ENCODE measurements around the gene EIF3D.

EIF3D gene

DNA sequence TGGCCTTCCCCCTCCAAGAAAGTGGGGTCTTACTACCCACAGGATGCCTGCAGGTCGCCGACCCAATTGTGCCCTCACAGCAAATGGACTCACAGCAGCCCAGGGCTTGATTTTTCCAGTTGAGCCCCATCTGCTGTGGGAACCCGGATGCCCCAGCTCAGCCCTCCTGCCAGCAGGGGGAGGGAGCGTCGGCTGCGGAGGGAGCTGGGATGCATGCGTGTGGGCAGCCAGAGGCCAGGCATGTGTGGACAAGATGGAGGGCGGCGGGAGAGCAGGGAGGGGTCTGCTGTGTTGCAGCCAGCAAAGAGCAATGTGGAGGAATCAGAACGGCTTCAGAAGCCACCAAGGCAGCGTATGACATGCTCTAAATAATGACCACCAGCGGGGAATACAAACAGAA lies 41.0 kb upstream of the EIF3D start:
- TF ChIP-seq, protein P1, sequence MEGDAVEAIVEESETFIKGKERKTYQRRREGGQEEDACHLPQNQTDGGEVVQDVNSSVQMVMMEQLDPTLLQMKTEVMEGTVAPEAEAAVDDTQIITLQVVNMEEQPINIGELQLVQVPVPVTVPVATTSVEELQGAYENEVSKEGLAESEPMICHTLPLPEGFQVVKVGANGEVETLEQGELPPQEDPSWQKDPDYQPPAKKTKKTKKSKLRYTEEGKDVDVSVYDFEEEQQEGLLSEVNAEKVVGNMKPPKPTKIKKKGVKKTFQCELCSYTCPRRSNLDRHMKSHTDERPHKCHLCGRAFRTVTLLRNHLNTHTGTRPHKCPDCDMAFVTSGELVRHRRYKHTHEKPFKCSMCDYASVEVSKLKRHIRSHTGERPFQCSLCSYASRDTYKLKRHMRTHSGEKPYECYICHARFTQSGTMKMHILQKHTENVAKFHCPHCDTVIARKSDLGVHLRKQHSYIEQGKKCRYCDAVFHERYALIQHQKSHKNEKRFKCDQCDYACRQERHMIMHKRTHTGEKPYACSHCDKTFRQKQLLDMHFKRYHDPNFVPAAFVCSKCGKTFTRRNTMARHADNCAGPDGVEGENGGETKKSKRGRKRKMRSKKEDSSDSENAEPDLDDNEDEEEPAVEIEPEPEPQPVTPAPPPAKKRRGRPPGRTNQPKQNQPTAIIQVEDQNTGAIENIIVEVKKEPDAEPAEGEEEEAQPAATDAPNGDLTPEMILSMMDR (IDR thresholded peaks at IDR 0.05; ENCODE audit: low read depth, low read length): peak; percentile 55
- no peak overlapping the region for H3K4me3 ChIP-seq (replicated peaks in 1 of 2; ENCODE audit: low read depth in 2 of 2, low read length in 2 of 2)
- DNase-seq (ENCODE audit: low read depth in 2 of 2): peak; percentile 29 to 31

DNA sequence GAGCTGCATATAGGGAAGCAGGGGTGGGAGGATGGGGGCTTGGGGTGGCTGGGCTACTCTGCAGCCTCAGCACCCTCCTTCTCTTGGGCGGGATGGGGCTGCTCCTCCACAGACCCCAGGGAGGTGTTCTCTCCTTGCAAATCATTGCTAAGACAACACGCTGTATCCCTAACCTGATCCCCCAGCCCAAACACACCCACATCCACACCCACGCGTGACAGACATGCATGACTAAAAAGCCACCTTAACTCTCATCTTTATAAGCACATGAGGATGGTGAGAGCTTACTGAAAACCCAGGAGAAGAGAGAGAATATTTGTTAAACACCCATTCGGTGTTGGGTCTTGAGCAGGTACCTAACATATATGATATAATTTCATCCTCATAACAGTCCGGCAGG lies 39.9 kb upstream of the EIF3D start:
- DNase-seq (ENCODE audit: low read depth in 2 of 2): no peak
- H3K4me3 ChIP-seq (replicated peaks in 1 of 2; ENCODE audit: low read depth in 2 of 2, low read length in 2 of 2): no peak overlapping the region
- TF ChIP-seq, protein P1 (IDR thresholded peaks at IDR 0.05; ENCODE audit: low read depth, low read length): no peak

DNA sequence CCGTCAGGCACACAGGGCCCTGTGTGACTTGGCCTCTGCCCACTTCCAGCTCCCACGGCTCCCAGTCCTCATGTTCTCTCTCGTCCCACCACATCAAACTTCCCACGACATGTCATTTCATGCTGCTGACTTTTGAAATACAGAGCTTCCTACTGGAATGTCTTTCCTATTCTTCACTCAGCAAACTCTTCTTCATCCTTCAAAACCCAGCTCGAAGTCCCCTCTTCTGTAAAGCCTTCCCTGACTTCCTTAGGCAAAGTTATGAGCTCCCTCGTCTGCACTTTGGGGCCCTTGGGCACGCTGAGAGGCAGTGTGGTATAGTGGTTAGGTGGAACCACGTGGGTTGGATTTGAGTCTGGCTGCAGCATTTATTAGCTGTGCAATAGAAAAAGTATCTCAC lies 37.8 kb upstream of the EIF3D start:
- TF ChIP-seq, protein P1 (IDR thresholded peaks at IDR 0.05; ENCODE audit: low read depth, low read length): no peak
- H3K4me3 ChIP-seq (replicated peaks in 1 of 2; ENCODE audit: low read depth in 2 of 2, low read length in 2 of 2): no peak overlapping the region
- DNase-seq (ENCODE audit: low read depth in 2 of 2): no peak

DNA sequence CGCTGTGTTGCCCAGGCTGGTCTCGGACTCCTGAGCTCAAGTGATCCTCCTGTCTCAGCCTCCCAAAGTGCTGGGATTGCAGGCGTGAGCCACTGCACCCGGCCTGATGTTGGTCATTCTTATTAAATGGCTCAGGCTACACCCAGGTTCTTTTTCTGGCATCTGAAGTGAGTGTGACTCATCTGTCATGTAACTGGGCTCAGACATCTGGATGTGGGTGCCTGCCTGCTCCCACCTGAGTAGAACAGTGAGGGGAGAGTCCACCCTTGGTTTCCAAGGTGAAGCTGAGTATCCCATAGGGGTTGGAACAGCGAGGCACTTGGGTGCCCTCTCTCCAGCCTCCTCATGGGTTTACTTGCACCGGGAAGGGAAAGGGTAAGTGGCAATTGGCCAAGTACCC lies 36.7 kb upstream of the EIF3D start:
- DNase-seq (ENCODE audit: low read depth in 2 of 2): peak in 1 of 2 donors; percentile 24
- H3K4me3 ChIP-seq (replicated peaks in 1 of 2; ENCODE audit: low read depth in 2 of 2, low read length in 2 of 2): no peak overlapping the region
- TF ChIP-seq, protein P1 (IDR thresholded peaks at IDR 0.05; ENCODE audit: low read depth, low read length): no peak

DNA sequence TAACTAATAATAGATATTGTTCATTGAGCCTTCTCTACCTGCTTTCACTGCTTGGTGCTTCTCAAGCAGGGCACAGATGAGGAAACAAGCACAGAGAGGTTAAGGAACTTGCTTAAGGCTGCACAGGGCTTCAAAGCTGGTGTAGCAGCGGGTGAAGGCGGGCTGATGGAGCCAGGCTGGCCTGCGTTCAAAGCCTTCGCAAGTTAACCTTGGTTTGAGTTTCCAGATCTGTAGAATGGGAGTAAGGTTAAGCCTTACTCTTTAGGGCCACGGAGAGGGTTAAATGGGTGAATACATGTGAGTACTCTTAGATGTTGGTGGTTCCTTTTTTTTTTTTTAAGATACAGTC lies 36.2 kb upstream of the EIF3D start:
- TF ChIP-seq, protein P1 (IDR thresholded peaks at IDR 0.05; ENCODE audit: low read depth, low read length): no peak
- DNase-seq (ENCODE audit: low read depth in 2 of 2): no peak

DNA sequence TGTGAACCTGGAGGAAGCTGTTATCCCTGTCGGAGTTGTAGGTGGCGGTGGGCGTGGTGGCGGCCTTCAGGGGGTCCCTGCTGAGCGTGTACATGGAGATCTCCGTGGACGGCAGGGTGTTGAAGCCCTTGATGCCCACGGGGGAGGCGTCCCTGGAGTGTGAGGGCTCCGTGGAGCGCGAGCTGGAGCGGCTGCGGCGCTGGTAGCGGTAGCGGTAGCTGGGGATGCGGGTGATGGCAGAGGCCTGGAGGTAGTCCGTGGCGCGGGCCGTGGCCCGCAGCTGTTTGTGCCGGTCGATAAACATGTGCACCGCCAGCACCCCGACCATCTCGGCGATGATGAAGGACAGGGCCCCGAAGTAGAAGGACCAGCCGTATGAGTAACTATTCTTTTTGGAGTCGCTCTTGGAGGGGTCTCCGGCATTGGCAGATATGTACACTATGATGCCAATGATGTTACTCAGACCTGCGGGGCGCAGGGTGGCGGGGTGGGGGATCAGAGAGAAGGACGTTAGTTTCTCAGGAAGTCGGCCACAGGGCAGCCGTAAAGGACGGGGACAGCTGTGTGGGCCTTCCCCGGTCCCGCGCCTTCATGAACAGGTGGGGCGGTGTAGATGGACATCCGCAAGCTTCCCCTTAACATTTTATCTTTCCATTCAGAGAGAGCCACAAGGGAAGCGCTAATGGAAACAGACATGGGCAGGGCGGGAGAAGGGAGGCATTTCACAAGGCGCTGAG lies 35.6 kb upstream of the EIF3D start:
- TF ChIP-seq, protein P1 (IDR thresholded peaks at IDR 0.05; ENCODE audit: low read depth, low read length): no peak
- no peak for DNase-seq (ENCODE audit: low read depth in 2 of 2)
- H3K4me3 ChIP-seq (replicated peaks in 1 of 2; ENCODE audit: low read depth in 2 of 2, low read length in 2 of 2): no peak overlapping the region

More for the DNA sequence above, 36.2 kb upstream of the EIF3D start:
- H3K4me3 ChIP-seq (replicated peaks in 1 of 2; ENCODE audit: low read depth in 2 of 2, low read length in 2 of 2): no peak overlapping the region

DNA sequence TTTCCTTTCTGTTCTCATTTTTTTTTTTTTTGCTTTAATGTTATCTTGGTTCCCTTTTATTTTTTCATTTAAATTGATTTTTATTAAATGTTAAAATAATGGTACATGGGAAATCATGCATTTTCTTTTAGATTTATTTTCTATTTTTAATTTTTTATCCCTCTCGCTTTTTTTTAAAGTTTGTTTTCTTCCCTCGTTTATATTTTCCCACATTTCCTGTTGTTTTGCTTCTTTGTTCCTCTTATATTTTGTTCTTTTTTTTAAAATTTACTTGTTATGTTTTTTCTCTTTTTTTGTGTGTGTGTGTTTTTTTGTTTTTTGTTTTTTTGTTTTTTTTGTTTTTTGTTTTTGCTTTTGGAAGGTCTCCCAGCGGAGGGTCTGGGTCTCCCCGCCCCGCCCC lies 34.9 kb upstream of the EIF3D start:
- no peak overlapping the region for H3K4me3 ChIP-seq (replicated peaks in 1 of 2; ENCODE audit: low read depth in 2 of 2, low read length in 2 of 2)
- no peak for DNase-seq (ENCODE audit: low read depth in 2 of 2)
- TF ChIP-seq, protein P1 (IDR thresholded peaks at IDR 0.05; ENCODE audit: low read depth, low read length): no peak

All from cardiac fibroblast (primary cell).